ENCODE data around the gene NAA40.

- TF ChIP-seq CTCF (IDR thresholded peaks at IDR 0.05), result no peak
- no peak for TF ChIP-seq POLR2A (IDR thresholded peaks at IDR 0.05)
Measured at GRCh38 chr11:63978551-63979239, 39.9 kb downstream of the NAA40 start.
